ENCODE results near the gene RAB18. TPM values are rescaled to one million over a fixed set of nuclear protein-coding genes. Genes with fewer than 3 reads are reported as not detected.
"Not testable (repeated sequence)": the region's sequence is repeated elsewhere in the genome, so short reads cannot be mapped to it uniquely, and the experiment has no call there.

The RAB18 gene
- total and polyA plus RNA-seq, 9 donors = 23.9 to 98.4 (median 83.6) TPM

GRCh38 chr10:27564398-27564797 lies 60.3 kb downstream of the RAB18 start:
- 78 to 88% (median 83%) methylated on average over 1 of the region's 1 CpG for WGBS, 3 donors

DNA sequence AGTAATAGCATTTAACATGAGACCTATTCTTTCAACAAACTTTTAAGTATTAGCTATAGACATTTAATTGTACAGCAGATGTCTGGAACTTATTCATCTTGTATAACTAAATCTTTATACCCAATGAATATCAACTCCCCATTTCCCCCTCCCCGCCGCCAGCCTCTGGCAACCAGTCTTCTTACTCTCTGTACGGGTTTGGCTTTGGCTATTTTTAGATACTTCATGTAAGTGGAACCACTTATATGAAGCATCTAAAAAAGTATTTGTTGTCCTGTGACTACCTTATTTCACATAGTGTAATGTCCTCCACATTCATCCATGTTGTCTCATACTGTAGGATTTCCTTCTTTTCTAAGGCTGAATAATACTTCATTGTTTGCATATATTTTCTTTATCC lies 60.8 kb downstream of the RAB18 start:
- no peak overlapping the region for H3K4me3 ChIP-seq
- no peak overlapping the region for H3K27ac ChIP-seq
- no peak for DNase-seq
- no peaks in the 10 kb centered on the region for H3K9me3 ChIP-seq
- H3K27me3 ChIP-seq = no peaks in the 10 kb centered on the region
- WGBS, 3 donors = 85 to 90% (median 87%) methylated on average over 3 of the region's 3 CpGs
- no peaks in the 10 kb centered on the region for H3K4me1 ChIP-seq (ENCODE audit: insufficient read depth)
- intact Hi-C loops (cut with DNase I) = loop anchor here in 2 of 4 donors (10.0 kb wide), 3 partner anchors 620 to 820 kb away; no protein-coding TSS in a partner anchor
- TF ChIP-seq, protein P1, sequence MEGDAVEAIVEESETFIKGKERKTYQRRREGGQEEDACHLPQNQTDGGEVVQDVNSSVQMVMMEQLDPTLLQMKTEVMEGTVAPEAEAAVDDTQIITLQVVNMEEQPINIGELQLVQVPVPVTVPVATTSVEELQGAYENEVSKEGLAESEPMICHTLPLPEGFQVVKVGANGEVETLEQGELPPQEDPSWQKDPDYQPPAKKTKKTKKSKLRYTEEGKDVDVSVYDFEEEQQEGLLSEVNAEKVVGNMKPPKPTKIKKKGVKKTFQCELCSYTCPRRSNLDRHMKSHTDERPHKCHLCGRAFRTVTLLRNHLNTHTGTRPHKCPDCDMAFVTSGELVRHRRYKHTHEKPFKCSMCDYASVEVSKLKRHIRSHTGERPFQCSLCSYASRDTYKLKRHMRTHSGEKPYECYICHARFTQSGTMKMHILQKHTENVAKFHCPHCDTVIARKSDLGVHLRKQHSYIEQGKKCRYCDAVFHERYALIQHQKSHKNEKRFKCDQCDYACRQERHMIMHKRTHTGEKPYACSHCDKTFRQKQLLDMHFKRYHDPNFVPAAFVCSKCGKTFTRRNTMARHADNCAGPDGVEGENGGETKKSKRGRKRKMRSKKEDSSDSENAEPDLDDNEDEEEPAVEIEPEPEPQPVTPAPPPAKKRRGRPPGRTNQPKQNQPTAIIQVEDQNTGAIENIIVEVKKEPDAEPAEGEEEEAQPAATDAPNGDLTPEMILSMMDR (IDR thresholded peaks at IDR 0.05) = no peak
- TF ChIP-seq EP300 (IDR thresholded peaks at IDR 0.05) = no peak
- TF ChIP-seq POLR2A (IDR thresholded peaks at IDR 0.05) = no peak
- no peaks in the 10 kb centered on the region for H3K36me3 ChIP-seq

More at GRCh38 chr10:27564398-27564797, 60.3 kb downstream of the RAB18 start:
- DNase-seq = no peak
- no peaks in the 10 kb centered on the region for H3K9me3 ChIP-seq
- intact Hi-C loops (cut with DNase I) = loop anchor here in 2 of 4 donors (10.0 kb wide), 3 partner anchors 620 to 820 kb away; no protein-coding TSS in a partner anchor
- no peak overlapping the region for H3K4me3 ChIP-seq
- TF ChIP-seq, protein P1 (IDR thresholded peaks at IDR 0.05) = no peak
- H3K4me1 ChIP-seq (ENCODE audit: insufficient read depth) = no peaks in the 10 kb centered on the region
- H3K27ac ChIP-seq = no peak overlapping the region
- no peaks in the 10 kb centered on the region for H3K27me3 ChIP-seq
- no peaks in the 10 kb centered on the region for H3K36me3 ChIP-seq

DNA sequence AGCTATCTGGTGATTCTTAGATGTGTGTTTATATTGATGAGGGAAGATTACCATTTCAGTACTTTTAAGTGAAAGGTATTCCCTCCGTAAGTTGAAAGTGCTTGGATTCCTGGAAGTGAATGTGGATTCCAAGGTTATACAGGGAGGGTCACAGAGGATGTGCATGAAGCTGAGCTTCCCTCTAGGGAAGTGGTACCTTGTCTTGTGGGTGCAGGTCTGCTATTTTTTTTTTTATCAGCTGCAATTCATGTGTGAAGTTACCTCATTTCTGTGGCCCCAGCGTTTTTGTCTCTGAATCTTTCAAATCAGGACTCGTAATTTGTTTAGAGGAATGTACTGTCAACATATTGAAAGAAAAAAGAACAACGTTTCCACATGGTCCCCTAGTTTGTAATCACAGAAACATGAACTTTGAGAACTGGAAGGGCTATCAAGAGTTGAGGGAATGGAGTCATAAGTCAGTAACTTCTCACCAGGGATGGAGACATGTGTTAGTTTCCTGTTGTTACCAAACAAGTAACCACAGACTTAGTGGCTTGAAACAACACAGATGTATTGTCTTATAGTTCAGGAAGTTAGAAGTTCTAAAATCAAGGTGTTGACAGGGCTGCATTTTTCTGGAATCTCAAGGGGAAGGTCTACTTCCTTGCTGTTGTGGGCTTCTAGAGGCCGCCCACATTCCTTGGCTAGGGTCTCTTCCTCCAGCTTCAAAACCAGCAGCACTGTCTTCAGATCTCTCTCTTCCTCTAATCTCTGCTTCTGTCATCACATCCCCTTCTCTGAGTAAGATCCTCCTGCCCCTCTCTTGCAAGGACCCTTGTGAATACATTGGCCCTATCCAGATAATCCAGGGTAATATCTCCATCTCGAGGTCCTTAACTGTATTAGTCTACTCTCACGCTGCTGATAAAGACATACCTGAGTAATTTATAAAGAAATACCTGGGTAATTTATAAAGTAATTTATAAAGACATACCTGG lies 64.4 kb downstream of the RAB18 start:
- intact Hi-C loops (cut with DNase I) = loop anchor here in 2 of 4 donors (10.0 kb wide), 3 partner anchors 616 to 816 kb away; no protein-coding TSS in a partner anchor
- Histone ChIP-seq H3K27ac (no peak overlapping the region), H3K9me3 (no peaks in the 10 kb centered on the region), H3K4me1 (ENCODE audit: insufficient read depth) (no peaks in the 10 kb centered on the region), H3K27me3 (no peaks in the 10 kb centered on the region), H3K36me3 (no peaks in the 10 kb centered on the region), H3K4me3 (no peak overlapping the region)
- TF ChIP-seq, protein P1 (IDR thresholded peaks at IDR 0.05) = no peak
- no peak for TF ChIP-seq POLR2A (IDR thresholded peaks at IDR 0.05)
- TF ChIP-seq EP300 (IDR thresholded peaks at IDR 0.05) = no peak
- 79 to 87% (median 85%) methylated on average over 7 of the region's 7 CpGs for WGBS, 3 donors
- DNase-seq = no peak

DNA sequence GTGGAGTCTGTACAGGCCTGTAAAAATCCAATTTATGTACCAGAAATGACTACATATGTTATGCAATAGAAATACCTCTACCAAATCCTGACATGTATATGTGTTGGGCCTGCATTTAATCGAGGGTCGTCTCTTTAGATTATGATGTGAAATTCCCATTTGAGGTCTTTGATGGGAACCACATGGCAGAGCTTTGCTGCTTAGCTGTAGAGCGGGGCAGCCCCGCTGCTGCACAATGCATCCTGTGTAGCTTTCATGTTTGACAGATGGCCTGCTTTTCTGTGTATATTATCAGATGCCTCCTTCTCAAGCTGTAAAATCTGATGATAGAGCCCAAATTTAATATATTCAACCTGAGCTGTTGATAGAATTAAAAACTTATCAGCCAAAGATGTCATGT lies 65.8 kb downstream of the RAB18 start:
- intact Hi-C loops (cut with DNase I) = loop anchor here in 2 of 4 donors (10.0 kb wide), 3 partner anchors 615 to 815 kb away; no protein-coding TSS in a partner anchor
- no peak for TF ChIP-seq POLR2A (IDR thresholded peaks at IDR 0.05)
- TF ChIP-seq, protein P1 (IDR thresholded peaks at IDR 0.05) = no peak
- no peak for TF ChIP-seq EP300 (IDR thresholded peaks at IDR 0.05)
- no peak overlapping the region for H3K27ac ChIP-seq
- no peaks in the 10 kb centered on the region for H3K27me3 ChIP-seq
- H3K36me3 ChIP-seq = no peaks in the 10 kb centered on the region
- H3K4me1 ChIP-seq (ENCODE audit: insufficient read depth) = no peaks in the 10 kb centered on the region
- no peak overlapping the region for H3K4me3 ChIP-seq
- DNase-seq = no peak
- 64 to 70% (median 66%) methylated on average over 4 of the region's 4 CpGs for WGBS, 3 donors
- H3K9me3 ChIP-seq = no peaks in the 10 kb centered on the region

DNA sequence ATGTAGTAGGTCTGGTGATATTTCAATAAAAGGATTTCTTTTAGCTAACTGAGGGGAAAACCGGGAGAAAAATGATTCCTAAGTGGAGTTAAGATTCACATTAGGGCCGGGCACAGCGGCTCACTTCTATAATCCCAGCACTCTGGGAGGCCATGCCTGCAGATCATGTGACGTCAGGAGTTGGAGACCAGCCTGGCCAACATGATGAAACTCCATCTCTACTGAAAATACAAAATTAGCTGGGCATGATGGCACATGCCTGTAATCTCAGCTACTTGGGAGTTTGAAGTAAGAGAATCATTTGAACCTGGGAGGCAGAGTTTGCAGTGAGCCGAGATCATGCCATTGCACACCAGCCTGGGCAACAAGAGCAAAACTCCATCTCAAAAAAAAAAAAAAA lies 72.9 kb downstream of the RAB18 start:
- DNase-seq; H3K9me3 ChIP-seq; H3K27ac ChIP-seq; H3K4me3 ChIP-seq; H3K27me3 ChIP-seq; H3K4me1 ChIP-seq (ENCODE audit: insufficient read depth); H3K36me3 ChIP-seq; intact Hi-C loops (cut with DNase I): not testable (repeated sequence)
- 91 to 95% (median 94%) methylated on average over 5 of the region's 5 CpGs for WGBS, 3 donors

Data from ovary (tissue), 9 donors.